SK-N-SH treated with all-trans-retinoic acid at 6 μM for 48 hours (cell line): ENCODE measurements around the gene ULK4.
A peak's percentile ranks its signal among the peaks of the same experiment; 100 is the strongest.

Experiments
- ARNTL ChIP-seq: fragments of 450-650 bp; formaldehyde crosslinking; IDR thresholded peaks from 2 replicates; pipeline ENCODE4 v1.5.0; 2020; ENCODE audit warnings: low read depth, mild to moderate bottlenecking, moderate library complexity, borderline replicate concordance
- BACH2 ChIP-seq: fragments of 250-450 bp; sonication (Bioruptor Pico); IDR thresholded peaks from 2 replicates; pipeline ENCODE4 v1.9.0; 2021; ENCODE audit warnings: mild to moderate bottlenecking, borderline replicate concordance
- ISL1 ChIP-seq: fragments of 250-450 bp; sonication (Bioruptor Pico); IDR thresholded peaks from 2 replicates; pipeline ENCODE4 v2.1.2; 2022; ENCODE audit warnings: mild to moderate bottlenecking, moderate library complexity
- OSR1 ChIP-seq: fragments of 250-450 bp; sonication (Bioruptor Pico); IDR thresholded peaks from 2 replicates; pipeline ENCODE4 v1.8.0; 2022; ENCODE audit warnings: moderate library complexity, mild to moderate bottlenecking, inconsistent platforms
- SNAI2 ChIP-seq: fragments of 250-450 bp; sonication (Bioruptor Pico); IDR thresholded peaks from 2 replicates; pipeline ENCODE4 v1.5.0; 2020; ENCODE audit warnings: mild to moderate bottlenecking, moderate library complexity
- ZFP3 ChIP-seq: fragments of 250-450 bp; sonication (Bioruptor Pico); IDR thresholded peaks from 2 replicates; pipeline ENCODE4 v1.5.0; 2020; ENCODE audit warnings: mild to moderate bottlenecking, moderate library complexity
- ZFP30 ChIP-seq: fragments of 450-650 bp; formaldehyde crosslinking; IDR thresholded peaks from 2 replicates; pipeline ENCODE4 v1.5.0; 2022; ENCODE audit warnings: mild to moderate bottlenecking, moderate library complexity
- ZNF70 ChIP-seq: fragments of 450-650 bp; formaldehyde crosslinking; IDR thresholded peaks from 2 replicates; pipeline ENCODE4 v1.5.0; 2020; ENCODE audit warnings: mild to moderate bottlenecking, moderate library complexity
- ZNF8 ChIP-seq: fragments of 450-650 bp; formaldehyde crosslinking; IDR thresholded peaks from 2 replicates; pipeline ENCODE4 v1.5.0; 2020; ENCODE audit warnings: mild to moderate bottlenecking, moderate library complexity
- TF ChIP-seq, protein P1 (sequence below): fragments of 250-450 bp; sonication (Bioruptor Pico); IDR thresholded peaks from 2 replicates; pipeline ENCODE4 v1.5.1; 2020; ENCODE audit warnings: low read depth, mild to moderate bottlenecking, moderate library complexity
- TF ChIP-seq, protein P2 (sequence below): fragments of 250-450 bp; sonication (Bioruptor Pico); IDR thresholded peaks from 2 replicates; pipeline ENCODE4 v1.8.0; 2020; ENCODE audit warnings: mild to moderate bottlenecking, moderate library complexity, borderline replicate concordance
- TF ChIP-seq, protein P3 (sequence below): fragments of 250-450 bp; sonication (Bioruptor Pico); IDR thresholded peaks from 2 replicates; pipeline ENCODE4 v1.5.0; 2020; ENCODE audit warnings: mild to moderate bottlenecking, moderate library complexity
- TF ChIP-seq, protein P4 (sequence below): fragments of 250-450 bp; sonication (Bioruptor Pico); IDR thresholded peaks from 2 replicates; pipeline ENCODE4 v1.8.0; 2021; ENCODE audit warnings: low read depth, mild to moderate bottlenecking, moderate library complexity, borderline replicate concordance

DNA sequence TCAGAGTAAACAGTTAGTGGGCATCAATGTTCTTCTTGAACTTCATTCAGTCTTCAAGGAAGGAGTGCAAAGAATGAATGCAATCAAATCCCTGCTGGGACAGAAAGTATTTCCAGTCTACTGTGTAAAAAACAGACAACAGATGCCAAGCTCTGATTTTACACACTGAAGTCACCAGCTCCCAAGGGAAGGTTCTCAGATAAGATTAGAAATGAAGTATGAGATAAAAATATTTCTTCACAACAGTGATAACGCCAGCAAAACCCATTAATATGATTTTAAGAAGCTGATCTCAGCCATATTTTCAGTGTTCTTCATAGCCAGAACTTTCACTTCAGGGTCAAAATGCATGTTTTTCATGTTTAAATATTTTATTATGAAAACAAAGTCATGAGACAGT lies 497.0 kb downstream of the ULK4 start:
- no peak for TF ChIP-seq ZFP30 (CRISPR knock-in tag)
- TF ChIP-seq ZNF8 (CRISPR knock-in tag) = no peak
- TF ChIP-seq, protein P1, sequence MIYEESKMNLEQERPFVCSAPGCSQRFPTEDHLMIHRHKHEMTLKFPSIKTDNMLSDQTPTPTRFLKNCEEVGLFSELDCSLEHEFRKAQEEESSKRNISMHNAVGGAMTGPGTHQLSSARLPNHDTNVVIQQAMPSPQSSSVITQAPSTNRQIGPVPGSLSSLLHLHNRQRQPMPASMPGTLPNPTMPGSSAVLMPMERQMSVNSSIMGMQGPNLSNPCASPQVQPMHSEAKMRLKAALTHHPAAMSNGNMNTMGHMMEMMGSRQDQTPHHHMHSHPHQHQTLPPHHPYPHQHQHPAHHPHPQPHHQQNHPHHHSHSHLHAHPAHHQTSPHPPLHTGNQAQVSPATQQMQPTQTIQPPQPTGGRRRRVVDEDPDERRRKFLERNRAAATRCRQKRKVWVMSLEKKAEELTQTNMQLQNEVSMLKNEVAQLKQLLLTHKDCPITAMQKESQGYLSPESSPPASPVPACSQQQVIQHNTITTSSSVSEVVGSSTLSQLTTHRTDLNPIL (CRISPR knock-in tag) = no peak
- TF ChIP-seq ZFP3 (CRISPR knock-in tag) = no peak
- TF ChIP-seq, protein P2, sequence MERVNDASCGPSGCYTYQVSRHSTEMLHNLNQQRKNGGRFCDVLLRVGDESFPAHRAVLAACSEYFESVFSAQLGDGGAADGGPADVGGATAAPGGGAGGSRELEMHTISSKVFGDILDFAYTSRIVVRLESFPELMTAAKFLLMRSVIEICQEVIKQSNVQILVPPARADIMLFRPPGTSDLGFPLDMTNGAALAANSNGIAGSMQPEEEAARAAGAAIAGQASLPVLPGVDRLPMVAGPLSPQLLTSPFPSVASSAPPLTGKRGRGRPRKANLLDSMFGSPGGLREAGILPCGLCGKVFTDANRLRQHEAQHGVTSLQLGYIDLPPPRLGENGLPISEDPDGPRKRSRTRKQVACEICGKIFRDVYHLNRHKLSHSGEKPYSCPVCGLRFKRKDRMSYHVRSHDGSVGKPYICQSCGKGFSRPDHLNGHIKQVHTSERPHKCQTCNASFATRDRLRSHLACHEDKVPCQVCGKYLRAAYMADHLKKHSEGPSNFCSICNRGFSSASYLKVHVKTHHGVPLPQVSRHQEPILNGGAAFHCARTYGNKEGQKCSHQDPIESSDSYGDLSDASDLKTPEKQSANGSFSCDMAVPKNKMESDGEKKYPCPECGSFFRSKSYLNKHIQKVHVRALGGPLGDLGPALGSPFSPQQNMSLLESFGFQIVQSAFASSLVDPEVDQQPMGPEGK (CRISPR knock-in tag) = no peak
- TF ChIP-seq ARNTL = no peak
- TF ChIP-seq, protein P3, sequence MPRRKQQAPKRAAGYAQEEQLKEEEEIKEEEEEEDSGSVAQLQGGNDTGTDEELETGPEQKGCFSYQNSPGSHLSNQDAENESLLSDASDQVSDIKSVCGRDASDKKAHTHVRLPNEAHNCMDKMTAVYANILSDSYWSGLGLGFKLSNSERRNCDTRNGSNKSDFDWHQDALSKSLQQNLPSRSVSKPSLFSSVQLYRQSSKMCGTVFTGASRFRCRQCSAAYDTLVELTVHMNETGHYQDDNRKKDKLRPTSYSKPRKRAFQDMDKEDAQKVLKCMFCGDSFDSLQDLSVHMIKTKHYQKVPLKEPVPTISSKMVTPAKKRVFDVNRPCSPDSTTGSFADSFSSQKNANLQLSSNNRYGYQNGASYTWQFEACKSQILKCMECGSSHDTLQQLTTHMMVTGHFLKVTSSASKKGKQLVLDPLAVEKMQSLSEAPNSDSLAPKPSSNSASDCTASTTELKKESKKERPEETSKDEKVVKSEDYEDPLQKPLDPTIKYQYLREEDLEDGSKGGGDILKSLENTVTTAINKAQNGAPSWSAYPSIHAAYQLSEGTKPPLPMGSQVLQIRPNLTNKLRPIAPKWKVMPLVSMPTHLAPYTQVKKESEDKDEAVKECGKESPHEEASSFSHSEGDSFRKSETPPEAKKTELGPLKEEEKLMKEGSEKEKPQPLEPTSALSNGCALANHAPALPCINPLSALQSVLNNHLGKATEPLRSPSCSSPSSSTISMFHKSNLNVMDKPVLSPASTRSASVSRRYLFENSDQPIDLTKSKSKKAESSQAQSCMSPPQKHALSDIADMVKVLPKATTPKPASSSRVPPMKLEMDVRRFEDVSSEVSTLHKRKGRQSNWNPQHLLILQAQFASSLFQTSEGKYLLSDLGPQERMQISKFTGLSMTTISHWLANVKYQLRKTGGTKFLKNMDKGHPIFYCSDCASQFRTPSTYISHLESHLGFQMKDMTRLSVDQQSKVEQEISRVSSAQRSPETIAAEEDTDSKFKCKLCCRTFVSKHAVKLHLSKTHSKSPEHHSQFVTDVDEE (CRISPR knock-in tag) = no peak
- TF ChIP-seq SNAI2 = no peak
- no peak for TF ChIP-seq BACH2 (CRISPR knock-in tag)
- no peak for TF ChIP-seq OSR1 (CRISPR knock-in tag)
- peak; percentile 53 for TF ChIP-seq ISL1
- TF ChIP-seq, protein P4, sequence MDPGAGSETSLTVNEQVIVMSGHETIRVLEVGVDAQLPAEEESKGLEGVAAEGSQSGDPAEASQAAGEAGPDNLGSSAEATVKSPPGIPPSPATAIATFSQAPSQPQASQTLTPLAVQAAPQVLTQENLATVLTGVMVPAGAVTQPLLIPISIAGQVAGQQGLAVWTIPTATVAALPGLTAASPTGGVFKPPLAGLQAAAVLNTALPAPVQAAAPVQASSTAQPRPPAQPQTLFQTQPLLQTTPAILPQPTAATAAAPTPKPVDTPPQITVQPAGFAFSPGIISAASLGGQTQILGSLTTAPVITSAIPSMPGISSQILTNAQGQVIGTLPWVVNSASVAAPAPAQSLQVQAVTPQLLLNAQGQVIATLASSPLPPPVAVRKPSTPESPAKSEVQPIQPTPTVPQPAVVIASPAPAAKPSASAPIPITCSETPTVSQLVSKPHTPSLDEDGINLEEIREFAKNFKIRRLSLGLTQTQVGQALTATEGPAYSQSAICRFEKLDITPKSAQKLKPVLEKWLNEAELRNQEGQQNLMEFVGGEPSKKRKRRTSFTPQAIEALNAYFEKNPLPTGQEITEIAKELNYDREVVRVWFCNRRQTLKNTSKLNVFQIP (CRISPR knock-in tag) = no peak
- no peak for TF ChIP-seq ZNF70 (CRISPR knock-in tag)
